ENCODE data around the gene GADD45A.

GADD45A gene

GRCh38 chr1:67674260-67675011 lies 10.6 kb upstream of the GADD45A start:
- peak overlapping the region; percentile 54; the same call in 1 of the 2 replicates for H3K27ac ChIP-seq (ENCODE audit: low read length)
- no peaks in the 10 kb centered on the region for H3K79me2 ChIP-seq (ENCODE audit: low read length)
- H2AFZ ChIP-seq (ENCODE audit: low read length), result peak overlapping the region; percentile 13; the same call in 1 of the 2 replicates
- no peaks in the 10 kb centered on the region for H3K36me3 ChIP-seq (replicated peaks; ENCODE audit: insufficient read depth, low read length)
- peaks cover 31% of the 10 kb centered on the region for H3K4me1 ChIP-seq (ENCODE audit: low read length)
- DNase-seq, result peak; percentile 71
- H3F3A ChIP-seq (ENCODE audit: insufficient read depth, low read length), result peaks cover 7% of the 10 kb centered on the region; the same call in 1 of the 2 replicates
- peak overlapping the region; percentile 23 for H3K4me2 ChIP-seq (ENCODE audit: low read depth, low read length)
- no peak for TF ChIP-seq CTCF (IDR thresholded peaks at IDR 0.05; ENCODE audit: low read length)
- TF ChIP-seq EZH2phosphoT487 (IDR thresholded peaks at IDR 0.05; ENCODE audit: low read length), result no peak
- TF ChIP-seq EZH2 (optimal IDR thresholded peaks at IDR 0.05; ENCODE audit: low read depth, low read length), result no peak
- H3K9me3 ChIP-seq (replicated peaks; ENCODE audit: insufficient read depth, low read length), result no peaks in the 10 kb centered on the region
- no peak overlapping the region for H3K9ac ChIP-seq (ENCODE audit: low read length)
- no peak overlapping the region for H3K4me3 ChIP-seq (ENCODE audit: low read length)
- no peaks in the 10 kb centered on the region for H4K20me1 ChIP-seq (ENCODE audit: insufficient read depth, low read length)
- no peaks in the 10 kb centered on the region for H3K27me3 ChIP-seq (replicated peaks; ENCODE audit: insufficient read depth, low read length)
- no peaks in the 10 kb centered on the region for H3K9me2 ChIP-seq (replicated peaks; ENCODE audit: insufficient read depth, low read length)

- Histone ChIP-seq H3K9me2 (replicated peaks; ENCODE audit: insufficient read depth, low read length) (no peaks in the 10 kb centered on the region), H3K79me2 (ENCODE audit: low read length) (no peaks in the 10 kb centered on the region), H3K9ac (ENCODE audit: low read length) (no peak overlapping the region), H3K36me3 (replicated peaks; ENCODE audit: insufficient read depth, low read length) (no peaks in the 10 kb centered on the region), H4K20me1 (ENCODE audit: insufficient read depth, low read length) (no peaks in the 10 kb centered on the region), H3K27me3 (replicated peaks; ENCODE audit: insufficient read depth, low read length) (no peaks in the 10 kb centered on the region), H3K27ac (ENCODE audit: low read length) (peak overlapping the region; percentile 54; the same call in 1 of the 2 replicates), H3K9me3 (replicated peaks; ENCODE audit: insufficient read depth, low read length) (no peaks in the 10 kb centered on the region), H3F3A (ENCODE audit: insufficient read depth, low read length) (peaks cover 7% of the 10 kb centered on the region; the same call in 1 of the 2 replicates), H3K4me2 (ENCODE audit: low read depth, low read length) (peak overlapping the region; percentile 39), H3K4me1 (ENCODE audit: low read length) (peaks cover 31% of the 10 kb centered on the region), H3K4me3 (ENCODE audit: low read length) (no peak overlapping the region), H2AFZ (ENCODE audit: low read length) (no peak overlapping the region)
- peak; percentile 84 for DNase-seq
- TF ChIP-seq CTCF (IDR thresholded peaks at IDR 0.05; ENCODE audit: low read length) (no peak), EZH2phosphoT487 (IDR thresholded peaks at IDR 0.05; ENCODE audit: low read length) (no peak), EZH2 (optimal IDR thresholded peaks at IDR 0.05; ENCODE audit: low read depth, low read length) (no peak)
These were observed 9.2 kb upstream of the GADD45A start for GRCh38 chr1:67675800-67676199.

- Histone ChIP-seq H3K27ac (ENCODE audit: low read length) (no peak overlapping the region), H2AFZ (ENCODE audit: low read length) (no peak overlapping the region), H3K4me1 (ENCODE audit: low read length) (peaks cover 31% of the 10 kb centered on the region), H3K4me3 (ENCODE audit: low read length) (no peak overlapping the region), H3K79me2 (ENCODE audit: low read length) (no peaks in the 10 kb centered on the region), H3K9ac (ENCODE audit: low read length) (no peak overlapping the region), H3K4me2 (ENCODE audit: low read depth, low read length) (no peak overlapping the region), H4K20me1 (ENCODE audit: insufficient read depth, low read length) (no peaks in the 10 kb centered on the region), H3K9me3 (replicated peaks; ENCODE audit: insufficient read depth, low read length) (no peaks in the 10 kb centered on the region), H3K27me3 (replicated peaks; ENCODE audit: insufficient read depth, low read length) (no peaks in the 10 kb centered on the region), H3K36me3 (replicated peaks; ENCODE audit: insufficient read depth, low read length) (no peaks in the 10 kb centered on the region), H3F3A (ENCODE audit: insufficient read depth, low read length) (peaks cover 7% of the 10 kb centered on the region; the same call in 1 of the 2 replicates), H3K9me2 (replicated peaks; ENCODE audit: insufficient read depth, low read length) (no peaks in the 10 kb centered on the region)
- TF ChIP-seq CTCF (IDR thresholded peaks at IDR 0.05; ENCODE audit: low read length) (no peak), EZH2 (optimal IDR thresholded peaks at IDR 0.05; ENCODE audit: low read depth, low read length) (no peak), EZH2phosphoT487 (IDR thresholded peaks at IDR 0.05; ENCODE audit: low read length) (no peak)
- DNase-seq, result no peak
These were observed 8.7 kb upstream of the GADD45A start for GRCh38 chr1:67676287-67676686.
